Activated CD8-positive, alpha-beta T cell treated with anti-CD3 and anti-CD28 coated beads for 36 hours (primary cell): ENCODE data around the gene GRB14. TPM values are rescaled to one million over a fixed set of nuclear protein-coding genes. Genes with fewer than 3 reads are reported as not detected.
"Not testable (repeated sequence)": the region's sequence is repeated elsewhere in the genome, so short reads cannot be mapped to it uniquely, and the experiment has no call there.

Experiments
- ATAC-seq: fragments of 200-7000 bp; cut with Tn5 transposase; one replicate; pipeline ENCODE4 v1.10.0; 2021; ENCODE audit warnings: mild to moderate bottlenecking, moderate library complexity
- CTCF ChIA-PET: fragments of 350-600 bp; sonication (Branson Sonifier 250); formaldehyde crosslinking; loops from one replicate; lab custom pipeline; 2021; ENCODE audit warnings: antibody characterized with exemption; lab: Charles Lee
- POLR2A ChIA-PET: fragments of 350-600 bp; sonication (Branson Sonifier 250); formaldehyde crosslinking; loops from one replicate; lab custom pipeline; 2021; ENCODE audit warnings: antibody characterized with exemption; lab: Charles Lee
- DNase-seq: peaks from one replicate; pipeline ENCODE4 v3.0.0-alpha.2; 2020
- H3K27ac Mint-ChIP-seq: one replicate; pipeline ENCODE4 v1.8.0; 2021; ENCODE audit warnings: mild to moderate bottlenecking, mixed read lengths
- H3K27me3 Mint-ChIP-seq: one replicate; pipeline ENCODE4 v1.8.0; 2021; ENCODE audit warnings: mixed read lengths
- H3K36me3 Mint-ChIP-seq: one replicate; pipeline ENCODE4 v1.8.0; 2021; ENCODE audit warnings: low read depth, mixed read lengths
- H3K4me1 Mint-ChIP-seq: one replicate; pipeline ENCODE4 v1.8.0; 2021; ENCODE audit warnings: low read depth, mixed read lengths
- H3K4me3 Mint-ChIP-seq: one replicate; pipeline ENCODE4 v1.8.0; 2021; ENCODE audit warnings: mild to moderate bottlenecking, moderate library complexity, mixed read lengths
- H3K9me3 Mint-ChIP-seq: one replicate; pipeline ENCODE4 v1.8.0; 2021; ENCODE audit warnings: mixed read lengths
- CTCF ChIP-seq: fragments of 200-600 bp; IDR thresholded peaks from one replicate; pipeline ENCODE4 v1.8.0; 2022; ENCODE audit warnings: antibody characterized with exemption, mild to moderate bottlenecking
- intact Hi-C: fragments of 100-400 bp; cut with micrococcal nuclease; formaldehyde crosslinking; loops from one replicate; pipeline ENCODE4 v1.10.0; 2022
- total RNA-seq, 2 experiments: library from RNA; stranded (reverse); gene quantifications; one replicate each; pipeline ENCODE4 v1.2.3, GENCODE V29; 2021

Gene GRB14
- total RNA-seq, 2 experiments from 2014 or later, result not detected

GRCh38 chr2:164651361-164651760, 30.1 kb upstream of the GRB14 start:
- intact Hi-C loops, result no loop called here
- no peak overlapping the region for H3K4me3 Mint-ChIP-seq
- H3K36me3 Mint-ChIP-seq, result no peaks in the 10 kb centered on the region
- no peak overlapping the region for H3K27ac Mint-ChIP-seq
- H3K4me1 Mint-ChIP-seq, result no peaks in the 10 kb centered on the region
- CTCF ChIA-PET, result no interaction called here
- no peaks in the 10 kb centered on the region for H3K27me3 Mint-ChIP-seq
- TF ChIP-seq CTCF, result no peak
- H3K9me3 Mint-ChIP-seq, result peaks cover 20% of the 10 kb centered on the region
- DNase-seq (no peak), ATAC-seq (no peak)
- POLR2A ChIA-PET, result no interaction called here

- CTCF ChIA-PET, result no interaction called here
- Mint-ChIP-seq H3K27ac (no peak overlapping the region), H3K4me3 (no peak overlapping the region), H3K27me3 (no peaks in the 10 kb centered on the region), H3K9me3 (peaks cover 4% of the 10 kb centered on the region), H3K36me3 (no peaks in the 10 kb centered on the region), H3K4me1 (no peaks in the 10 kb centered on the region)
- POLR2A ChIA-PET, result no interaction called here
- ATAC-seq, result no peak
- no peak for TF ChIP-seq CTCF
- no peak for DNase-seq
- intact Hi-C loops, result no loop called here
These were observed 22.9 kb upstream of the GRB14 start for GRCh38 chr2:164644036-164644700.

GRCh38 chr2:164642946-164643555, 21.8 kb upstream of the GRB14 start:
- no peaks in the 10 kb centered on the region for H3K36me3 Mint-ChIP-seq
- intact Hi-C loops, result no loop called here
- H3K27me3 Mint-ChIP-seq, result no peaks in the 10 kb centered on the region
- DNase-seq (no peak), ATAC-seq (no peak)
- TF ChIP-seq CTCF, result no peak
- no peak overlapping the region for H3K27ac Mint-ChIP-seq
- no peaks in the 10 kb centered on the region for H3K4me1 Mint-ChIP-seq
- peaks cover 2% of the 10 kb centered on the region for H3K9me3 Mint-ChIP-seq
- no peak overlapping the region for H3K4me3 Mint-ChIP-seq
- ChIA-PET POLR2A (no interaction called here), CTCF (no interaction called here)

GRCh38 chr2:164642268-164642667, 21.0 kb upstream of the GRB14 start:
- DNase-seq (no peak), ATAC-seq (no peak)
- peaks cover 2% of the 10 kb centered on the region for H3K9me3 Mint-ChIP-seq
- H3K4me3 Mint-ChIP-seq, result no peak overlapping the region
- H3K27ac Mint-ChIP-seq, result no peak overlapping the region
- no peaks in the 10 kb centered on the region for H3K4me1 Mint-ChIP-seq
- ChIA-PET POLR2A (no interaction called here), CTCF (no interaction called here)
- no peak for TF ChIP-seq CTCF
- no peaks in the 10 kb centered on the region for H3K36me3 Mint-ChIP-seq
- intact Hi-C loops, result no loop called here
- no peaks in the 10 kb centered on the region for H3K27me3 Mint-ChIP-seq

- POLR2A ChIA-PET, H3K27ac Mint-ChIP-seq: not testable (repeated sequence)
These were observed 7.0 kb upstream of the GRB14 start for GRCh38 chr2:164628319-164628718.

More at GRCh38 chr2:164628319-164628718, 7.0 kb upstream of the GRB14 start:
- DNase-seq, CTCF ChIA-PET, H3K36me3 Mint-ChIP-seq, ATAC-seq, intact Hi-C loops, H3K4me3 Mint-ChIP-seq, H3K27me3 Mint-ChIP-seq, H3K4me1 Mint-ChIP-seq, H3K9me3 Mint-ChIP-seq: not testable (repeated sequence)
